CD4-positive, alpha-beta T cell treated with Interleukin-6 at 100 ng/mL for 8 hours (primary cell): ENCODE measurements around the gene XRRA1.
"Not testable (repeated sequence)": the region's sequence is repeated elsewhere in the genome, so short reads cannot be mapped to it uniquely, and the experiment has no call there.

Experiments used
- DNase-seq: peaks from one replicate; pipeline ENCODE4 v3.0.0-alpha.2; 2020; ENCODE audit warnings: mixed read lengths, low spot score

The XRRA1 gene

GRCh38 chr11:74896311-74896710 is 52.6 kb downstream of the XRRA1 start:
- no peak for DNase-seq

GRCh38 chr11:74895340-74896116 is 53.4 kb downstream of the XRRA1 start:
- DNase-seq = no peak

GRCh38 chr11:74893015-74893414 is 55.9 kb downstream of the XRRA1 start:
- not testable (repeated sequence) for DNase-seq

- DNase-seq = no peak
These were observed 71.8 kb downstream of the XRRA1 start for GRCh38 chr11:74877132-74877531.

- DNase-seq = no peak
These were observed 77.9 kb downstream of the XRRA1 start for GRCh38 chr11:74871037-74871436.

- no peak for DNase-seq
These were observed 78.4 kb downstream of the XRRA1 start for GRCh38 chr11:74870485-74870884.

GRCh38 chr11:74866557-74866956 is 82.3 kb downstream of the XRRA1 start:
- no peak for DNase-seq

- no peak for DNase-seq
These were observed 85.5 kb downstream of the XRRA1 start for GRCh38 chr11:74863410-74863809.

GRCh38 chr11:74860743-74861142 is 88.1 kb downstream of the XRRA1 start:
- no peak for DNase-seq

- DNase-seq = no peak
These were observed 95.7 kb downstream of the XRRA1 start for GRCh38 chr11:74853223-74853622.

GRCh38 chr11:74849525-74850391 is 99.1 kb downstream of the XRRA1 start:
- DNase-seq = no peak

GRCh38 chr11:74847895-74848294 is 101.0 kb downstream of the XRRA1 start:
- DNase-seq = no peak

- no peak for DNase-seq
These were observed 101.5 kb downstream of the XRRA1 start for GRCh38 chr11:74847395-74847794.

GRCh38 chr11:74846770-74847169 is 102.1 kb downstream of the XRRA1 start:
- DNase-seq = no peak

GRCh38 chr11:74845978-74846517 is 102.8 kb downstream of the XRRA1 start:
- no peak for DNase-seq

- no peak for DNase-seq
These were observed 104.0 kb downstream of the XRRA1 start for GRCh38 chr11:74844865-74845264.

- DNase-seq = no peak
These were observed 104.8 kb downstream of the XRRA1 start for GRCh38 chr11:74844072-74844471.

GRCh38 chr11:74842967-74843366 is 105.9 kb downstream of the XRRA1 start:
- no peak for DNase-seq

GRCh38 chr11:74840486-74840885 is 108.4 kb downstream of the XRRA1 start:
- no peak for DNase-seq

- DNase-seq = no peak
These were observed 108.9 kb downstream of the XRRA1 start for GRCh38 chr11:74839971-74840370.

GRCh38 chr11:74839446-74839845 is 109.4 kb downstream of the XRRA1 start:
- no peak for DNase-seq

- DNase-seq = no peak
These were observed 110.7 kb downstream of the XRRA1 start for GRCh38 chr11:74838188-74838587.

- no peak for DNase-seq
These were observed 111.7 kb downstream of the XRRA1 start for GRCh38 chr11:74837191-74837590.
